NCI-H82 treated with DMSO at 0.1 percent for 48 hours (cell line): ENCODE data around the gene ERVH48-1.
"Not testable (repeated sequence)": the region's sequence is repeated elsewhere in the genome, so short reads cannot be mapped to it uniquely, and the experiment has no call there.

ENCODE experiments used
- DNase-seq: peaks from one replicate; lab custom pipeline; 2025; ENCODE audit not compliant: unreplicated experiment; lab: John Stamatoyannopoulos, UW

Gene ERVH48-1

GRCh38 chr21:42908484-42908883 is 16.9 kb downstream of the ERVH48-1 start:
- not testable (repeated sequence) for DNase-seq

GRCh38 chr21:42906233-42906632 is 19.2 kb downstream of the ERVH48-1 start:
- DNase-seq: no peak

- DNase-seq: no peak
These were observed 20.2 kb downstream of the ERVH48-1 start for GRCh38 chr21:42905195-42905594.

GRCh38 chr21:42903817-42904216 is 21.6 kb downstream of the ERVH48-1 start:
- no peak for DNase-seq

- DNase-seq: no peak
These were observed 25.0 kb downstream of the ERVH48-1 start for GRCh38 chr21:42900446-42900845.

GRCh38 chr21:42892931-42893755 is 32.3 kb downstream of the ERVH48-1 start, which contains the start of gene NDUFV3:
TSS of gene NDUFV3 (plus strand) at chr21:42893309. CDS start at chr21:42893334, 25 bp downstream.
- peak; percentile 97 for DNase-seq

GRCh38 chr21:42892582-42892930 is 32.9 kb downstream of the ERVH48-1 start:
- no peak for DNase-seq

GRCh38 chr21:42887326-42887725 is 38.1 kb downstream of the ERVH48-1 start:
- no peak for DNase-seq

- DNase-seq: no peak
These were observed 41.5 kb downstream of the ERVH48-1 start for GRCh38 chr21:42883921-42884320.

GRCh38 chr21:42880352-42880751 is 45.1 kb downstream of the ERVH48-1 start:
- DNase-seq: no peak

GRCh38 chr21:42878993-42879787 is 46.2 kb downstream of the ERVH48-1 start, which contains the start of gene WDR4:
TSS of gene WDR4 (minus strand) at chr21:42879539. CDS start at chr21:42879495, 44 bp downstream.
- peak; percentile 91 for DNase-seq

- DNase-seq: no peak
These were observed 46.8 kb downstream of the ERVH48-1 start for GRCh38 chr21:42878678-42878992.

- not testable (repeated sequence) for DNase-seq
These were observed 49.6 kb downstream of the ERVH48-1 start for GRCh38 chr21:42875811-42876210.

GRCh38 chr21:42873096-42873495 is 52.3 kb downstream of the ERVH48-1 start:
- DNase-seq: no peak

GRCh38 chr21:42868196-42868595 is 57.2 kb downstream of the ERVH48-1 start:
- no peak for DNase-seq
